ENCODE results near the gene LHPP.

The LHPP gene

DNA sequence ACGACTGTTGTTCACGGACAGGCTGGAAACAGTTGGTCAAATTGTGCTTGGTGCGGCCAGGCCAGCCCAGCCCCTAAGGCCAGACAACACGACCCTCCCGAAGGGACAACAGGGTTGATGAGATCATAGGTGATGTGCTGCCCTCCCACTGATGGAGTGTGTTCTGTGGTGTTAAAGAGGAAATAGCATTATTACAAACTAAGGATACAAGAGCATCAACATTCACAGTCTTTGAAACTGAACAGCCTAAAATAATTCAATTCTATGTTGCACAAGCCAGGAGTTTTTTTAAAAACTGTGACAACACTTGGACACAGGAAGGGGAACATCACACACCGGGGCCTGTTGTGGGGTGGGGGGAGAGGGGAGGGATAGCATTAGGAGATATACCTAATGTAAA is 194.9 kb downstream of the LHPP start:
- Mint-ChIP-seq H3K27ac (no peak overlapping the region), H3K4me3 (no peak overlapping the region), H3K36me3 (ENCODE audit: low read depth) (peaks cover 3% of the 10 kb centered on the region), H3K27me3 (ENCODE audit: low read depth) (no peaks in the 10 kb centered on the region), H3K9me3 (no peaks in the 10 kb centered on the region), H3K4me1 (peaks cover 6% of the 10 kb centered on the region)
- no peak for TF ChIP-seq CTCF (IDR thresholded peaks at IDR 0.05; ENCODE audit: unreplicated experiment in 3 of 3)

GRCh38 chr10:124657806-124658205 is 196.2 kb downstream of the LHPP start:
- H3K4me3 Mint-ChIP-seq = no peak overlapping the region
- no peak for TF ChIP-seq CTCF (IDR thresholded peaks at IDR 0.05; ENCODE audit: unreplicated experiment in 3 of 3)
- no peak overlapping the region for H3K27ac Mint-ChIP-seq
- no peaks in the 10 kb centered on the region for H3K9me3 Mint-ChIP-seq
- H3K27me3 Mint-ChIP-seq (ENCODE audit: low read depth) = no peaks in the 10 kb centered on the region
- H3K4me1 Mint-ChIP-seq = peaks cover 10% of the 10 kb centered on the region
- peaks cover 3% of the 10 kb centered on the region for H3K36me3 Mint-ChIP-seq (ENCODE audit: low read depth)

- Mint-ChIP-seq H3K9me3 (no peaks in the 10 kb centered on the region), H3K27ac (no peak overlapping the region), H3K4me3 (no peak overlapping the region), H3K27me3 (ENCODE audit: low read depth) (no peaks in the 10 kb centered on the region), H3K4me1 (peaks cover 10% of the 10 kb centered on the region), H3K36me3 (ENCODE audit: low read depth) (peaks cover 3% of the 10 kb centered on the region)
- TF ChIP-seq CTCF (IDR thresholded peaks at IDR 0.05; ENCODE audit: unreplicated experiment in 3 of 3) = no peak
Observed at GRCh38 chr10:124658591-124659242, 197.1 kb downstream of the LHPP start.

GRCh38 chr10:124659380-124659779 is 197.8 kb downstream of the LHPP start:
- TF ChIP-seq CTCF (IDR thresholded peaks at IDR 0.05; ENCODE audit: unreplicated experiment in 3 of 3) = no peak
- no peaks in the 10 kb centered on the region for H3K27me3 Mint-ChIP-seq (ENCODE audit: low read depth)
- no peak overlapping the region for H3K27ac Mint-ChIP-seq
- H3K4me1 Mint-ChIP-seq = peaks cover 10% of the 10 kb centered on the region
- H3K36me3 Mint-ChIP-seq (ENCODE audit: low read depth) = peaks cover 3% of the 10 kb centered on the region
- H3K4me3 Mint-ChIP-seq = no peak overlapping the region
- no peaks in the 10 kb centered on the region for H3K9me3 Mint-ChIP-seq

DNA sequence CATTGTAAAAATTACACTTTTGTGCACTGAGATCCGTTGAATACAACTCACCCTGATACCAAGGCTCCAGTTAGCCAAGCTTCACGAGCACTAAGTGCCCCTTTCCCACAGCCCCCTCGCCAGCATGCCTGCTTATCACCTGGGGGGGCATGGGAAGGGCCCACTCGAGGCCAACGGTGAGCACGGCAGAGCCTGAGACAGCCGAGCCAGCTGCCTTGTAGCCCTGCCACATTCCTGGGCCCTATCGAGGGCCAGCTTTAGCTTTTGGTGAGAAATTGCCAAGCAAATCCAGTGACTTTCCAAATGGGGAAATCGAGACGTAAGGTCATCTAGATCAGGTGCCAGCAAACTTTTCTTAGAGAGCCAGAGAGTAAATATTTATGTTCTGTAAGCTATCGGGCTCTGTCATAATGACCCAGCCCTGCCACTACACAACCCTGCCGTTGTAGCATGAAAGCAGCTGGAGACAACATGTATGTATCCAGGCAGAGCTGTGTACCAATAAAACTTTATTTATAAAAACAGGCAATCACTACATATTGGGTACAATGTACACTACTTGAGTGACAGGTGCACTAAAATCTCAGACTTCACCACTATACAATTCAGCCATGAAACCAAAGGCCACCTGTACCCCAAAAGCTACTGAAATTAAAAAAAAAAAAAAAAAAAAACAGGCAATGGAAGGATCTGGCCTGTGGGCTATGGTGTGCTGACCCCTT is 198.9 kb downstream of the LHPP start:
- Mint-ChIP-seq H3K27ac (no peak overlapping the region), H3K4me3 (no peak overlapping the region), H3K27me3 (ENCODE audit: low read depth) (no peaks in the 10 kb centered on the region), H3K4me1 (peaks cover 10% of the 10 kb centered on the region), H3K9me3 (no peaks in the 10 kb centered on the region), H3K36me3 (ENCODE audit: low read depth) (peaks cover 7% of the 10 kb centered on the region)
- no peak for TF ChIP-seq CTCF (IDR thresholded peaks at IDR 0.05; ENCODE audit: unreplicated experiment in 3 of 3)
